OCI-LY7 (cell line): ENCODE results near the gene PARP16.

ENCODE experiments used
- CTCF ChIP-seq: fragments of 200-600 bp; sonication (generic); conservative IDR thresholded peaks from 2 replicates; pipeline ENCODE4 v1.5.1; 2014; ENCODE audit warnings: mild to moderate bottlenecking, antibody characterized with exemption, low read length, moderate library complexity, mixed read lengths
- EZH2phosphoT487 ChIP-seq: fragments of 200-600 bp; sonication (generic); IDR thresholded peaks from 2 replicates; pipeline ENCODE4 v1.6.1; 2018; ENCODE audit warnings: low read depth, borderline replicate concordance, mild to moderate bottlenecking, mixed run types, antibody characterized with exemption, low read length, moderate library complexity, mixed read lengths

- no peak for TF ChIP-seq CTCF
- TF ChIP-seq EZH2phosphoT487: no peak
These were observed 41.4 kb downstream of the PARP16 start for GRCh38 chr15:65245096-65245856.
